ENCODE measurements around the gene SHFL.

The SHFL gene

GRCh38 chr19:10107817-10108367 lies 21.8 kb downstream of the SHFL start:
- in situ Hi-C loops (cut with MboI; ENCODE audit: low sequenced_read_pairs) = no loop called here

DNA sequence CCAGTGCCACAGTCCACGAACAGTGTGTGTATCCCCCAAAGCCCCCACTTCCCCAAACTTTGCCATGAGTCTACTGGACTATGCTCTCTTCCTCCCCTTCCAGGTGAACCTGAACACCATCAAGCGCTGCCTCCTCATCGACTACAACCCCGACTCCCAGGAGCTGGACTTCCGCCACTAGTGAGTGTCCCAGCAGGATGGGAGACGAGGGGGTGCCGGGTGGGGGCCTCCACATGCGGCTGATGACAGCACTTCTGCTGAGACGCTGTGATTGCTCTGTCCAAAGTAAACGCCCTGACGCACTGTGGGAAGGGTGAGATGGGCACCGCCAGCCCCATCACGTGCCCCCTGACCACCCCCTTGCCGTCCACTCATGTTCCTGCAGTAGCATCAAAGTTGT lies 23.4 kb downstream of the SHFL start:
- in situ Hi-C loops (cut with MboI; ENCODE audit: low sequenced_read_pairs) = no loop called here

- in situ Hi-C loops (cut with MboI; ENCODE audit: low sequenced_read_pairs) = no loop called here
Observed at GRCh38 chr19:10110076-10110971, 24.2 kb downstream of the SHFL start.

- in situ Hi-C loops (cut with MboI; ENCODE audit: low sequenced_read_pairs) = no loop called here
Observed at GRCh38 chr19:10110972-10111317, 24.8 kb downstream of the SHFL start.

DNA sequence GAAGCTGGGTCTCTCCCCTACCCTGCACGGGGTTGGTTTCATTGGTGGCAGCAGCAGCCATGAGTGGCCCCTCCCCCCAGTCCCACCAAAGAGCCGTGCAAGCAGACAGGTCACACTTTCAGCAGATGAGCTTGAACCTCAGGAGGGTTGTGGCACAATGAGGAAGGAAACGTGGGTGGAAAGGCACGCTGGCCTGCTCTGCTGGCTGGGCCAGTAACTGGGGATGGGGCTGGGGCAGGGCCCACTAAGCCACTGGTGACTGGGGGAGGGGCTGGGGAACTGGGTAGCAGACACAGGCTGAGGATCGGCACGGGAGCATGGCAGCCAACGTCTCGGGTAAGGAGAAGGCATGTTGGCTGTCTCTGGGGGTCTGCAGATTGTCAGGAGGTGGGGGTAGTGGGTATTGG lies 25.3 kb downstream of the SHFL start, which contains the start of gene P2RY11:
TSS of gene P2RY11 (plus strand) at position 289 of the 407 bp plus-strand sequence. CDS start at position 318, 29 bp downstream.
- in situ Hi-C loops (cut with MboI; ENCODE audit: low sequenced_read_pairs) = no loop called here

DNA sequence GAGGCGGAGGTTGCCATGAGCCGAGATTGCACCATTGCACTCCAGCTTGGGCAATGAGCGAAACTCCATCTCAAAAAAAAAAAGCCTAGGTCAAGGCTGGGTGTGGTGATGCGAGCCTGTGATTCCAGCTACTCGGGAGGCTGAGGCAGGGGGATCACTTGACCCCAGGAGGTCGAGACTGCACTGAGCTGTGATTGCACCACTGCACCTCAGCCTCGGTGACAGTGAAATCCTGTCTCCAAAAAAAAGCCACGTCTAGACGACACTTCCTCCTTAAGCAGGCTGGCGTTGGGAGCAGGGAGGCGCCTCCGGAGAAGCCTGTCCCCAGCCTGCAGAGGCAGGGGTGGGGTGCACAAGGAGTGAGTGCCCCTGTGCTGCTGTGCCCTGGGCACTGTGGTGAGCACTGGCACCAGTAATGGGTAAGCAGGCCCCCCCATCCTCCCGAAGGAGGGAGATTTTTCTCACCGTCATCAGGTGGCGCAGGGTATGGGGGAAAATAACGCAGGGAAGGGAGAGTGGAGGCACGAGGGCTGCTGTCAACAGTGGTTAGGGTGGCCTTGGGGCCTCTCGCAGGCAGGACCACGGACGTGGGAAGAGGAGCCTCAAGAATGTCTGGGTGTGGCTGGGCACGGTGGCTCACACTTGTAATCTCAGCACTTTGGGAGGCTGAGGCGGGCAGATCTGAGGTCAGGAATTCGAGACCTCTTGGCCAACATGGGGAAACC lies 26.1 kb downstream of the SHFL start:
- in situ Hi-C loops (cut with MboI; ENCODE audit: low sequenced_read_pairs) = no loop called here

DNA sequence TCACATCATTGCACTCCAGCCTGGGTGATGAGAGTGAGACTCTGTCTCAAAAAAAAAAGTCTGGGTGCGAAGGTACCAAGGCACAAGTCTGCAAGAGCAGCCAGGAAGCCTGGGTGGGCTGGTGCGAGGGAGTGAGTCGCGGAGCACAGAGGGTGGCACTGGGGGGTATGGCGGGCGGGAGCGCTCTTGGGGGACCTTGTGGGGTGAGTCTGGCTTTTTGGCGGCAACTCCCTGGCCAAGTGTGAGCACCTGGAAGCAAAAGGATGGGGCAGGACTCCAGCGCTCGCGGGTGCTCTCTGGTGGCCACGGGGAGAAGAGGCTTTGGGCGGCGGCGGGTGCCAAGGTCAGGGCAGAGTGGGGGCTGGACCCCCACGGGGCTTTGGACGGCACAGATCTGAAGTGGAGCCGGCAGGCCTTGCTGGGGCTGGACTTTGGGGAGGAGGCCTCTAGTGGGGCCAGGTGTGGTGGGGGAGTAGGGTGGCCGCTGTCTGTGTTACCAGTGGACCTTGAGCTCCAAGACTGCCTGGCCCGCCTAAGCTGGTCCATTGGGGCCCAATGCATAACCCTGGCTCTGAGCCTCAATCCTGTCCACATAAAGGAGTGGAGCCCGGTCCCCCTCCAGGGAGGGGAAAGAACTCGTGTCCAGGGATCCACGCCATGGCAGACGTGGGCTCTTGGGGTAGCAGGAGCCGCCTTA lies 26.9 kb downstream of the SHFL start:
- in situ Hi-C loops (cut with MboI; ENCODE audit: low sequenced_read_pairs) = no loop called here

GRCh38 chr19:10113592-10113963 lies 27.5 kb downstream of the SHFL start:
- in situ Hi-C loops (cut with MboI; ENCODE audit: low sequenced_read_pairs) = no loop called here

- in situ Hi-C loops (cut with MboI; ENCODE audit: low sequenced_read_pairs) = no loop called here
Observed at GRCh38 chr19:10113964-10114650, 28.0 kb downstream of the SHFL start.

GRCh38 chr19:10114651-10115391 lies 28.7 kb downstream of the SHFL start:
- in situ Hi-C loops (cut with MboI; ENCODE audit: low sequenced_read_pairs) = no loop called here

DNA sequence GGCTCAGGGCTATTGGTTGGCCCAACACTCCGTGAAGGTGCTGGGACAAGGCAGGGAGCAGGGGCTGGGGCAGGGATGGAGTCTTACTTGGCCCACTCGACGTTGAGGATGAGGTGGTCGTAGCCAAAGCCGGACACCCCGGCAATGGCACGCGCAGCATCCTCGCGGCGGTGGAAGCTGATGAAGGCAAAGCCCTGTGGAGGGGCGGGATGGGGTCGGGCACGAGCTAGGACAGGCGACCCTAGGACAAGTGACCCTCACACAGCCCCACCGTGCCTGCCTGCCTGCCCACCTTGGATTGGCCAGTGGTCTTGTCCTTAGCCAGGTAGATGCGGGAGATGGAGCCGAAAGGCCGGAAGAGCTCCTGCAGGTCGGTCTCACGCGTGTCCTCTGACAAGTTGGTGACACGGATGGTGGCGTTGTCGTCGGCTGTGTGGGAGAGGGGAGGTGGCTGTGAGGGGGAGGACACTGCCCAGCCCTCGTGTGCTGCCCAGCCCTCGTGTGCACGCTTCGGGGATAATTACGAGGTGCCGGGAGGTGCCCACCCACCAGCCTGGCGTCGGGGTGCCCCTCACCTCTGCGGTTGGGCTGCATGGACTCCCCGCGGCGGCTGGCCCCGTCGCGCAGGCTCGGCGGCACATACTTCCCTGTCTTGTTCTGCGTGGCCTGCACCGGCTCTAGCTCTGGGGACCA lies 29.4 kb downstream of the SHFL start:
- in situ Hi-C loops (cut with MboI; ENCODE audit: low sequenced_read_pairs) = no loop called here

- in situ Hi-C loops (cut with MboI; ENCODE audit: low sequenced_read_pairs) = no loop called here
Observed at GRCh38 chr19:10116085-10116865, 30.2 kb downstream of the SHFL start.

GRCh38 chr19:10116866-10117616 lies 30.9 kb downstream of the SHFL start:
- in situ Hi-C loops (cut with MboI; ENCODE audit: low sequenced_read_pairs) = no loop called here

DNA sequence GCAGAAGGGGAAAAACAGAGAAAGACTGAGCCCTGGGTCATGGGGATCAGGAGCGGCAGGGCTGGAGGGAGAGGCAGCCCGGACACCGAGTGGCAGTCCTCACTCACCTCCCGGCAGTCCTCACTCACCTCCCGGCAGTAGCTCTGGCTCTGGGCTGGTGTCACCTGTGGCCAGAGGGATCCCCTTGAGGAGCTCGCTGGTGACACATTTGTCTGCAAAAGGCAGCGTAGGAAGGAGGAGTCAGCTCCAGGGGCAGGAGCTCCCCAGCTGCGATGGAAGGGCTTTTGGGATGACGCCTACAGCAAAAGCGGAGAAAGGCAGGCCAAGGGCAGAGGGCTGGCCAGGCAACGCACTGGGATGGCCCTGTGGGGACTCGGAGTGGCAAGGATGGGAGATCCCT lies 32.8 kb downstream of the SHFL start:
- in situ Hi-C loops (cut with MboI; ENCODE audit: low sequenced_read_pairs) = no loop called here

DNA sequence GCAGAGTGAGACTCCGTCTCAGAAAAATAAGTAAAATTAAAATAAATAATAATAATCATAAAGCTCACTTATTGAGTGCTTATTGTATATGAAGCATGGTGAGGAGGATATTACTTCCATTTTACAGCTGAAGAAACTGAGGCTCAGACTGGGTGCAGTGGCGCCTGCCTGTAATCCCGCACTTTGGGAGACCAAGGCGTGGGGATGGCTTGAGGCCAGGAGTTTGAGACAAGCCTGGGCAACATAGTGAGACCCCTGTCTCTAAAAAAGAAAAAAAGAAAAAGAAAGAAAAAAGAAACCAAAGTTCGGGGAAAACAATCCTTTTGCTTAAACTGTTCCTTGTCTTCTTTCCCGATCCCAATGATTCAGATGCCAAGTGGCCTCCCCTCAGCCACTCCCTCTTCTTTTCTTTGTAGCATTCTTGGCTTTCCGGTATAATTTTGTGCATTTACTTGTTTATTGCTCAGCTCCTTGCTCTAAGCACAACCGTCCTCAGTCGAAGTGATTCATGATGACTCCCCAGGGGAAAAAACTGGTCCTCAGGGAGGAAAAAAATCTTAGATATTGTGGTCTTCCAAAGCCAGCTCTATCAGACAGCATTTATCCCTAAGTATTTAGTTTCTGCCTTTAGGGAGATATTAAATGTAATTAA lies 34.5 kb downstream of the SHFL start:
- in situ Hi-C loops (cut with MboI; ENCODE audit: low sequenced_read_pairs) = no loop called here

DNA sequence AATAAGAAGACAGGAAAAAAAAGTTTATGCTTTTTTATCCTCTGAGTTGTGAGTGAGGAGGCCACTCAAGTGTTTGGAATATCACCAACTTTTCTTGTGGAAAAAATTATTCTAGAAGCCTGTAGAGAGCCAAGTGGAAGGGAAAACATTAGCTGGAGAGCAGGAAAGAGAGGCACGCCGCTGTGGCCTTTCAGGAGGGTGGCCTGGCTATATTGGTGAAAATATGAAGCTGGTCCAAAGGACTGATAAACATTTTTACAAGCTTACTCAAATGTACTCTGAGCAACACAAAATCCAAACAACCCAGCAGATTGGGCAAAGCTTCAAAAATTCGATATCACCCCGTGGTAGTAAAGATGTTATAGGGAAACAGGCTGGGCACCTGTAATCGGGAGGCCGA lies 35.9 kb downstream of the SHFL start:
- in situ Hi-C loops (cut with MboI; ENCODE audit: low sequenced_read_pairs) = no loop called here

DNA sequence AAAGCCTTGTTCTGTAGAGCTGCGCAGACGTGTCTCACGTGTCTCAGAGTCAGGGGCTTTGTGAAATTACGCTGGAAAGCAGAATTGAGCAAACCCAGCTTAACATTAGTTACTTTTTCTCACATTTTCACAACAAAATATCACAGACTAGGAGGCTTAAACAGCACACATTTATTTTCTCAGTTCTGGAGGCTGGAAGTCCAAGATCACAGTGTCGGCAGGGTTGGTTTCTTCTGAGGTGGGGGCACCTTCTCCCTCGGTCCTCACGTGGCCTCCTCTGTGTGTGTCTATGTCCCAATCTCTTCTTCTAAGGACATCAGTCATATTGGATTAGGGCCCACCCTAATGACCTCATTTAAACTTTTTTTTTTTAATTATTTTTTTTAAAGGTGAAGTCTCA lies 38.3 kb downstream of the SHFL start:
- in situ Hi-C loops (cut with MboI; ENCODE audit: low sequenced_read_pairs) = no loop called here
